Brain microvascular endothelial cell (primary cell): ENCODE measurements around the gene ABCC2.
"Not testable (repeated sequence)": the region's sequence is repeated elsewhere in the genome, so short reads cannot be mapped to it uniquely, and the experiment has no call there.

Source experiments
- DNase-seq: peaks from one replicate; pipeline ENCODE4 v3.0.0-alpha.2; 2020
- H3K27ac ChIP-seq: fragments of 250-450 bp; sonication (Bioruptor Pico); 2 replicates; pipeline ENCODE4 v1.5.1; 2020; ENCODE audit warnings: mild to moderate bottlenecking, moderate library complexity
- H3K27me3 ChIP-seq: fragments of 250-450 bp; sonication (Bioruptor Pico); replicated peaks from 2 replicates; pipeline ENCODE4 v1.5.1; 2020; ENCODE audit warnings: mild to moderate bottlenecking
- H3K36me3 ChIP-seq: fragments of 250-450 bp; sonication (Bioruptor Pico); replicated peaks from 2 replicates; pipeline ENCODE4 v1.5.1; 2020; ENCODE audit warnings: mild to moderate bottlenecking
- H3K4me3 ChIP-seq: 2 replicates; pipeline ENCODE4 v1.5.1; 2011; ENCODE audit warnings: low read depth, mild to moderate bottlenecking, control low read depth, low read length, moderate library complexity
- in situ Hi-C: cut with HindIII; loops from 2 replicates; pipeline ENCODE4 v1.10.0; 2017; ENCODE audit warnings: low sequenced_read_pairs, low pct_ligation_motif_present
- TF ChIP-seq, protein P1 (sequence below): IDR thresholded peaks from 2 replicates; pipeline ENCODE4 v1.5.1; 2011; ENCODE audit warnings: low read depth, mild to moderate bottlenecking, moderate library complexity, low read length, control low read depth, inconsistent platforms; ENCODE audit errors: missing control alignments

Gene ABCC2

DNA sequence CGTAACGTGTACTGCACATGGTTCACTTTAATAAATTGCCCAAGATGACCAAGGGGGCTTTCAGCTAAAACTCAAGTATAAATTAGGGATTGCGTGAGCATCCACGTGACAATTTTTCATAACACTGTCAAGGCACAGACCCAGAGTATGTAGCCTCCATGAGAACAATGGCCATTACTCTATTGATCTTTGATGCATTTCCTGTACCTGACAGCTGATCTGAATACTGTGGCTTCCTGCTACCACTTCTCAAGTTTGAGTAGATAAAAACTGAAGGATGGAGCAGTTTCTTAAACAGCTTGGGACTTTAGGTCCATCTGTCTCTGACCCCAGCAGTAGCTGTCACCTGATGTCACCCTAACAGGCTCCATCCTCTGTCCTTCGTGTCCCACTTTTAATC is 98.9 kb downstream of the ABCC2 start:
- H3K27me3 ChIP-seq = no peaks in the 10 kb centered on the region
- no peak overlapping the region for H3K27ac ChIP-seq
- in situ Hi-C loops = no loop called here
- TF ChIP-seq, protein P1, sequence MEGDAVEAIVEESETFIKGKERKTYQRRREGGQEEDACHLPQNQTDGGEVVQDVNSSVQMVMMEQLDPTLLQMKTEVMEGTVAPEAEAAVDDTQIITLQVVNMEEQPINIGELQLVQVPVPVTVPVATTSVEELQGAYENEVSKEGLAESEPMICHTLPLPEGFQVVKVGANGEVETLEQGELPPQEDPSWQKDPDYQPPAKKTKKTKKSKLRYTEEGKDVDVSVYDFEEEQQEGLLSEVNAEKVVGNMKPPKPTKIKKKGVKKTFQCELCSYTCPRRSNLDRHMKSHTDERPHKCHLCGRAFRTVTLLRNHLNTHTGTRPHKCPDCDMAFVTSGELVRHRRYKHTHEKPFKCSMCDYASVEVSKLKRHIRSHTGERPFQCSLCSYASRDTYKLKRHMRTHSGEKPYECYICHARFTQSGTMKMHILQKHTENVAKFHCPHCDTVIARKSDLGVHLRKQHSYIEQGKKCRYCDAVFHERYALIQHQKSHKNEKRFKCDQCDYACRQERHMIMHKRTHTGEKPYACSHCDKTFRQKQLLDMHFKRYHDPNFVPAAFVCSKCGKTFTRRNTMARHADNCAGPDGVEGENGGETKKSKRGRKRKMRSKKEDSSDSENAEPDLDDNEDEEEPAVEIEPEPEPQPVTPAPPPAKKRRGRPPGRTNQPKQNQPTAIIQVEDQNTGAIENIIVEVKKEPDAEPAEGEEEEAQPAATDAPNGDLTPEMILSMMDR = no peak
- DNase-seq = no peak
- H3K36me3 ChIP-seq = peaks cover 96% of the 10 kb centered on the region
- no peak overlapping the region for H3K4me3 ChIP-seq

DNA sequence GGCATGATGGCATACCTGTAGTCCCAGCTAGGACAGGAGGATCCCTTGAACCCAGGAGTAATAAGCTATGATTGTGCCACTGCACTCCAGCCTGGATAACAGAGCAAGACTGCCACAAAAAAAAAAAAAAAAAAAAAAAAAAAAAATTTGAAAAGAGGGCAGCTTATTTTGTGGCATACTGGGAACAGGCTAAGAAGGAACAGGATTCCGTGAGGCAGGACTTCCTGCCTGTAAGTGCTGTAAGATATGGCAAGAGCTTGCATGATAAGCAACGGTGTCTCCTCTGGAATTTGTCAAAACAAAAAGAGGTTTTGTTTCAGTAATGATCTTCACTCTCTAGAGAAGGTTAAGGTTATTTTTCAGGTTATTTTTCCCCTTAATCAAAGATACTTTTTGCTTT is 101.1 kb downstream of the ABCC2 start:
- TF ChIP-seq, protein P1 = no peak
- peaks cover 95% of the 10 kb centered on the region for H3K36me3 ChIP-seq
- in situ Hi-C loops = no loop called here

DNA sequence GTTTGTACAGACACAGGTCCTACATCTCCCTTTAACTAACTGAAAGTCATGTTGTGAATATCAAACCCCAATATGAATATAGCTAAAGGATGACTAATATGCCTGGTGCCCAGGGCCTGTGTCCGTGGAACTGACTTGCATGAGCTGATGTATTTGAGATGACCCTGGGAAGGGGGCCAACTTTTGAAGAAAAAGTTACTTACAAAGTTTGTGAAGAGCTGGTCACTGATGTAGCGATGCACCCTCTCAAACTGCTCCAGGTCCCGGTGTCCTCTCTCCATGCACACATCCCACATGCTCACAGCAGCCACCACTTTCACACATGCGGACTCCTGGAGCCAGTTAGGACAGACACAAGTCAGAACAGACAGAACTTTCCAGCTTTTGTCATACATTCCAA is 106.2 kb downstream of the ABCC2 start:
- in situ Hi-C loops = no loop called here
- DNase-seq = peak; percentile 76
- Histone ChIP-seq H3K4me3 (no peak overlapping the region), H3K36me3 (peaks cover 69% of the 10 kb centered on the region), H3K27me3 (no peaks in the 10 kb centered on the region), H3K27ac (peak overlapping the region; percentile 4)
- TF ChIP-seq, protein P1 = no peak

More for the DNA sequence above, 101.1 kb downstream of the ABCC2 start:
- Histone ChIP-seq H3K27me3 (no peaks in the 10 kb centered on the region), H3K4me3 (no peak overlapping the region), H3K27ac (no peak overlapping the region)
- DNase-seq = no peak

DNA sequence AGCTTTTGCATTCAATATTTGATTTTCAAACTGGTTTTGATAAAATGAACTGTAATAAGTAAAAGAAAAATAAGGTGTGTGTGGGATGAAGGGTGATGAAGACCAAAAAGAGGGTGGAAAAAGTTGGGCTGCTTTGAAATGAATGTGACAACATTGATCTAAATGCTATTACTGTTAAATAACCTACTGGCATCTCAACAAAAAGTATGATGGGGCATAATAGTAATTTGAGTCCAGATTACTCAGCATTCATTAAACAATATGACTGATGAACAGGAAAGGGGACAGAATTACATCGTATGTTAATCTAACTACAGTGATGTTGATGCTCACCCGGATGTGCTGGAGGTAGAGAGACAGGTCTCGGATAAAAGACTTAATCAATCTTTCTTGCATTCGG is 112.2 kb downstream of the ABCC2 start:
- Histone ChIP-seq H3K4me3 (no peak overlapping the region), H3K36me3 (peaks cover 78% of the 10 kb centered on the region), H3K27ac (no peak overlapping the region), H3K27me3 (no peaks in the 10 kb centered on the region)
- TF ChIP-seq, protein P1 = no peak
- in situ Hi-C loops = no loop called here
- DNase-seq = no peak

DNA sequence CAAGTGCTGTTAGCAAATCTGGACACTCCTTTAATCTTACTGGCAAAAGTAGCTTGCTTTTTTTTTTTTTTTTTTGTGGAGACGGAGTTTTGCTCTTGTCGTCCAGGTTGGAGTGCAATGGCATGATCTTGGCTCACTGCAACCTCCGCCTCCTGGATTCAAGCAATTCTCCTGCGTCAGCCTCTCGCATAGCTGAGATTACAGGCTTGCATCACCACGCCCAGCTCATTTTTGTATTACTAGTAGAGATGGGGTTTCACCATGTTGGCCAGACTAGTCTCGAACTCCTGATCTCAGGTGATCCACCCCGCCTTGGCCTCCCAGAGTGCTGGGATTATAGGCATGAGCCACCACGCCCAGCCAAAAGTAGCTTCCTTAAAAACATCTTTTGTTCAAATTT is 112.6 kb downstream of the ABCC2 start:
- DNase-seq, H3K4me3 ChIP-seq, H3K27ac ChIP-seq, H3K27me3 ChIP-seq, in situ Hi-C loops: not testable (repeated sequence)
- H3K36me3 ChIP-seq = peaks cover 77% of the 10 kb centered on the region

DNA sequence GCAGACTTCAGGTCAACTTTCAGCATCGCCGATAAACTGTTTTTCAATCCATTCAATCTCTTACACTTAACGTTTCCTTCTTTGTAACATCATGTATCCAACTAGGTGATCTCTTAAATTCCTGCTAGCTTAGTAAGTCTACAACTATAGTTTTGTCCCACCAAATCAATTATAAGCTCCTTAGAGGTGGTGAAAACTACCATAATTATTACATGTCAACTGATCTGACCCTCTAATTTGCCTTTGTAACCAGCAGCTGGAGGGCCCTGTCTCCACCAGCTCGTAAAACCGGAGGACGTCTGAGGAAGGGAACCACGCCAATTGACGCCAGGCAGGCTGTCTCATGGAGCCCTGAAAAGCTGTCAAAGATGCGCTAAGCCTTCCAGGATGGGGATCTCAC is 113.4 kb downstream of the ABCC2 start:
- H3K27ac ChIP-seq = no peak overlapping the region
- DNase-seq = no peak
- in situ Hi-C loops = no loop called here
- no peak overlapping the region for H3K4me3 ChIP-seq
- TF ChIP-seq, protein P1 = no peak
- H3K36me3 ChIP-seq = peaks cover 70% of the 10 kb centered on the region
- no peaks in the 10 kb centered on the region for H3K27me3 ChIP-seq
